Endometrial microvascular endothelial cells (primary cell): Measurements from ENCODE around the gene IPO11. TPM values are rescaled to one million over a fixed set of nuclear protein-coding genes. Genes with fewer than 3 reads are reported as not detected.

ENCODE experiments used
- in situ Hi-C: cut with HindIII; loops from 2 replicates; pipeline ENCODE4 v1.10.0; 2017; ENCODE audit warnings: low sequenced_read_pairs, low pct_unique_long_range_greater_than_20kb; ENCODE audit errors: inconsistent ontology term
- total RNA-seq: library from RNA; depleted of rRNA; stranded (reverse); fragments of >200 nt; gene quantifications from one replicate; pipeline ENCODE4 v1.2.3, GENCODE V29; 2015; ENCODE audit errors: inconsistent ontology term

Gene IPO11
- total RNA-seq, 1 donor from 2014 or later = 67.8 TPM

GRCh38 chr5:62431735-62432620, 19.4 kb downstream of the IPO11 start:
- in situ Hi-C loops = no loop called here

GRCh38 chr5:62432621-62433064, 20.1 kb downstream of the IPO11 start:
- in situ Hi-C loops = no loop called here

DNA sequence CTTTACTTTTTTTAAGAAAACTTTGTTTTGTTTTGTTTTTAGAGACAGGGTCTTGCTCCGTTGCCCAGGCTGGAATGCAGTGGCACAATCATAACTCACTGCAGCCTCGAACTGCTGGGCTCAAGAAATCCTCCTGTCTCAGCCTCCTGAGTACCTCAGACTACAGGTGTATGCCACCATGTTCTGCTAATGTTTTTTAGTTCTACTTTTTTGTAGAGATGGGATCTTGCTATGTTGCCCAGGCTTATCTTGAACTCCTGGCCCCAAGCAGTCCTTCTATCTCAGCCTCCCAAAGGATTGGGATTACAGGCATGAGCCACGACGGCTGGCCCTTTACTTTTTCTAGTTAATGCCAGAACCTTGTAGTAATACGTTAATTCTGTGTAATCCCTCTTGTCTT, 36.0 kb downstream of the IPO11 start:
- in situ Hi-C loops = no loop called here

GRCh38 chr5:62450259-62450658, 37.7 kb downstream of the IPO11 start:
- in situ Hi-C loops = no loop called here

GRCh38 chr5:62457071-62457470, 44.5 kb downstream of the IPO11 start:
- in situ Hi-C loops = no loop called here

DNA sequence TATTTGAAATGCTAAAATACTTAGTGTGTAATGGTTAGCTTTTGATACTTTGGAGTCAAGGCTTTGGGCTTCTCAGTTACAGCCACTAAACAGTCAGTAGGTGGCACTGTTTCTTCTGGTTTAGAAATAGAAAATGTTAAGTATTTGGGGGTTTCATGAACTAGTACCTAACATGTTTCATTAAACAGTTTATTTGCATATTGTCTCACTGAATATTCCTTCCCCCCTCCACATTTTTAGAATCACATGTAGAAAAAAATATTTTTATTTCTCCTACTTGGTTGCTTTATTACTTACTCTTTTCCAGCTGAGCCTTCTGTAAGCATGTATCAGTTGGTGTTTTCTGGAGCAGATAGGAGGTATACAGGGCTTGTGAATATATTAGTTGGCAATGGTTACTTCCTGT, 48.0 kb downstream of the IPO11 start:
- in situ Hi-C loops = no loop called here

DNA sequence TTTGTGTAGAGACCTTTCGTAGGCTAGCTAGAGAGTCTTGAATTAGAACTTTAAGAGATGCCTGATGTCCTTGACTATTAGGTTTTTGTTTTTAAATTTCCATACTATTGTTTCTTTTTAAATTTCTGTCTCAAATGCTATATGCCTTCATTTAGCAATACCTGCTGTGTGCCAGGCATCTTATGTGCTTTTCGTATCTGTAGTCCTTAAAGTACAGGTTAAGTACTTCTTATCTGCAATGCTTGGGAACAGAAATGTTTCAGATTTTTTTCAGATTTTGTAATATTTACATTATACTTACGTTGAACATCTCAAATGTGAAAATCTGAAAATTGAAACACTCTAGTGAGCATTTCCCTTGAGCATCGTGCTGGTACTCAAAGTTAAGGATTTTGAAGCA, 49.0 kb downstream of the IPO11 start:
- in situ Hi-C loops = no loop called here

DNA sequence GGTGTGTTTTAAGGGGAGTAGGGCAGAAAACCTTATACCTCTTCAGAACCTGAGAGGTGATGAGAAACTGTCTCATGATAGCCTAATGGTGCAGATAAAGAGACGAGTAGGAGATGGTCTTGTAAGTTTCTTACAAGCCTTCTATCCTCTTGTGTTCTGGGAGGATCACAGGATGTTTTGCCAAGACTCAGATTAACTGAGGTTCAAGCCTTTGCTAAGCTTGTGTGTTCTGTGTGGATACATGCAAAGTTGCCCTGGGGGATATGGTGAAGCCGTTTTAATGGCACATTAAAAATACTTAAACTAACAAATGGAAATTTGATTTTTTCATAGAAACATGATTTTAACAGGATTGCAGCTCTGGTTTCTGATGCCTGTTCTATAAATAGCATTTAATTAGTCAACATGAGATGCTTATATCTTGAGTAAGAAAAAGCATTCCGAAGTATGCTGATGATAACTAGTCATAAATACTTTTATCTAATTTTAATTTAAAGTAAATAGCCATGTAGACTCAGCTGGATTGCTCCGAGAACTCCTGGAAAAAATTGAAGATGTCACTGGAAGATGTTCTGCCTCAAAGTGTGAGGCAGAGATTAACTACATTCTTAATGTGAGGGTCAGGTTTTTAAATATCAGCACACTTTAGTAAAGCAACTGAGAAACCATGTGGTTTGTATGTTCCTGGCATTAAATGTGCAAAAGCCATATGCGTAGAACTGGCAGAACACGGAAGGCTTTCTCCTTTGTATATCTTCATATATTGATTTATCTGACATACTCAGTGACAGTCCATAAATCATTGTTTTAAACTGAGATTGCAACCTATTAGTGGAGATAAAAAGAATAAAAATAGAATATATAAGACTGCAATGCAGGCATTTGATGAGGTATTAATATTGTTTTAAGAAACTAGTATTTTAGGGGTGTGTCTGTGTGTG, 53.7 kb downstream of the IPO11 start:
- in situ Hi-C loops = no loop called here

- in situ Hi-C loops = no loop called here
Observed at GRCh38 chr5:62473209-62473608, 60.6 kb downstream of the IPO11 start.

DNA sequence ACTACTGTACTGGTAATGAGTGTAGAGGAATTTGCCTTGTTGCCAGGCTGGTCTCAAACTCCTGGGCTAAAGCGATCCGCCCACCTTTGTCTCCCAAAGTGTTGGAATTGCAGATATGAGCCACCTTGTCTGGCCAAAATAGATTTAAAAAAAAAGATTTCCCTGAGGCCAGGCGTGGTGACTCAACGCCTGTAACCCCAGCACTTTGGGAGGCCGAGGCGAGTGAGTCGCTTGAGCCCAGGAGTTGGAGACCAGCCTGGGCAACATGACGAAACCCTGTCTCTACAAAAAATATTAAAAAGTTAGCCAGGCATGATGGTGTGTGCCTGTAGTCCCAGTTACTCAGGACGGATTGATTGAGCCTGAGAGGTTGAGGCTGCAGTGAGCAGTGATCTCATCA, 62.5 kb downstream of the IPO11 start:
- in situ Hi-C loops = no loop called here

GRCh38 chr5:62477801-62478200, 65.2 kb downstream of the IPO11 start:
- in situ Hi-C loops = no loop called here

DNA sequence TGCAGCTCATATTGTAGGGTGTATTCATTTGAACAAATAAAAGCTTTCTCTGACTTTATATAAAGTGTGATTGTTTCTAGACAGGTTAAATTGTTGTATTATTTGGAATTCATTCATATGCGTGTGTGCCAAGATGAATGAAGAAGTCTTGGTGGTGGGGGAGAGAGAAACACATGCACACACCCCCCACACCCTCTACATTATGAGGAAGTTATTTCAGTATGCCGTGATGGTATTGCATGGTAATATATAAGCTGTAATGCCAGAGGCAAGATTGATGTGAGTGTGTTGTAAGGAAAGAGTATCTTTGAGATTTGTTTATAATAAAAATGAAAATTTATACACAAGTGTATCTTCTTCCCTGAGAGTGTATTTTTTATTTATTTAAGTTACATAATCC, 71.0 kb downstream of the IPO11 start:
- in situ Hi-C loops = no loop called here

GRCh38 chr5:62486672-62487071, 74.1 kb downstream of the IPO11 start:
- in situ Hi-C loops = no loop called here

GRCh38 chr5:62488531-62488930, 76.0 kb downstream of the IPO11 start:
- in situ Hi-C loops = no loop called here

DNA sequence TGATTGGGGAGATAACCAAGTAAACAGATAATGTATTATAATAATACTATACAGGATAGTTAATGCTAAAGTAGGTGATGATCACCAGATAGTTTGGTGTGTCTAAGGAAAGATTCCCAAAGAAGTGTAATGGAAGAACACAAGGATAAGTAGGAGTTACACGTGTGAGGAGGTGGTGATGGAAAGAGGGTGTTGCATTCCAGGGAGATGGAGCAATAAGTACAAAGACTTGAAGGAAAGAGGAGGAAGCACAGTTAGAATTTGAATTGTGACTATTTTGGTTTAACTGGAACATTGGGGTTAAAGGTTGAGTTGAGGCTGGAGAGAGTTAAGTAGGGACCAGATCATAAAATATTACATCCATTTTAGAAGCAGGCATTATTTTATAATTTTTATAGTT, 76.9 kb downstream of the IPO11 start:
- in situ Hi-C loops = no loop called here

GRCh38 chr5:62494772-62495171, 82.2 kb downstream of the IPO11 start:
- in situ Hi-C loops = no loop called here

- in situ Hi-C loops = no loop called here
Observed at GRCh38 chr5:62496876-62497275, 84.3 kb downstream of the IPO11 start.

DNA sequence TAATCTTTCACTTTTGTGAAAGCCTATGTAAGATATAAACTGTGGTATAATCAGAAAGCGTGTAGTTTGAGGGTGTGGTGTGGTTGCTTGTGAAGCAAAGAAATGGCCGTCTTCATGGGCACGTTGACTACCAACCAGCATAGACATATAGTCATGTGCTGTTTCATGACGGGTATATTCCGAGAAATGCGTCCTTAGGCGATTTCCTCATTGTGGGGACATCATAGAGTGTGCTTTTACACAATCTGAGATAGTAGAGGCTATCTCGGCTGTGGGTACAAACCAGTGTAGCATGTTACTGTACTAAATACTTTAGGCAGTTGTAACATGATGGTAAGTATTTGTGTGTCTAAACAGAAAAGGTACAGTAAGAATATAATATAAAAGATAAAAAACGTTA, 86.4 kb downstream of the IPO11 start:
- in situ Hi-C loops = no loop called here

GRCh38 chr5:62499756-62500155, 87.2 kb downstream of the IPO11 start:
- in situ Hi-C loops = no loop called here
